GM19463 (cell line): ENCODE measurements around the gene VSIR.

ENCODE experiments used
- ATAC-seq: cut with Tn5 transposase; IDR thresholded peaks from one replicate; pipeline ENCODE4 v1.9.1; 2021; ENCODE audit warnings: mild to moderate bottlenecking, moderate library complexity; ENCODE audit not compliant: unreplicated experiment

The VSIR gene

DNA sequence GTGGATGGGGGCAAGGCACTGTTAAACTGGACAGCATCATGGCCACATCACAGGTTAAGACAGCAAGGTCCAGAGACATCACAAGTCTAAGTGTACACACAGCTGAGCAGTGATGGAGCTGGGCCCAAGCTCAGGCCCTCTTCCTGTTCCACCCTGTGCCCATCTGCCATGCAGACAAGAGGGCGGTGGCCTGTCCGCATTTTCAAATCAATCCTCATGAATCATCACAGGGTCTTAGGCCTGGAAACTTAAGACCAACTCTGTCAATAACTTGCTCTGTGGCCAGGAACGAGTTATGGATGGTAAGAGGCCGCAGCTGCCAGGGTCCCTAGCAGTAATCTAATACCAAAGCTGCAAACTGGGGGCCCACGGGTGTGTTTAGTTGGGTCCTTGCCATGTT lies 56.9 kb downstream of the VSIR start:
- no peak for ATAC-seq

DNA sequence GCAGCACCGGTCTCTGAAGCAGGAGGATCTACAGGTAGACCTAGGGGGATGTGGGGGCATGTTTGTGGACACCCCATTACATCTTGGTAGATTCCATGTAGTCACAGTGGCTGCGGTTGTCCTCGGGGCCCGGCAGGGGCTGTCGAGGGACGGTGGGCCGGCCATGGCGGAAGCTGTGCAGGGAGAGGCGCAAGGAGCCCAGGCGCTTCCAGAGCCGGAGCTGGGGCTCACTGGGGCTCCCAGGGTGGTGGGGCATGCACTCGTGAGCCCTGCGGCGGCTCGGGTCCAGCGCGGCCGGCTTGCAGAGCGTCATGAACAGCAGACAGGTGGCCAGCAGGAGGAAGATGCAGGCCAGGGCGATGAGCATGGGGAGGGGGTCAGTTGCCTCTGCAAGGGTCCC lies 57.5 kb downstream of the VSIR start:
- ATAC-seq, result no peak

DNA sequence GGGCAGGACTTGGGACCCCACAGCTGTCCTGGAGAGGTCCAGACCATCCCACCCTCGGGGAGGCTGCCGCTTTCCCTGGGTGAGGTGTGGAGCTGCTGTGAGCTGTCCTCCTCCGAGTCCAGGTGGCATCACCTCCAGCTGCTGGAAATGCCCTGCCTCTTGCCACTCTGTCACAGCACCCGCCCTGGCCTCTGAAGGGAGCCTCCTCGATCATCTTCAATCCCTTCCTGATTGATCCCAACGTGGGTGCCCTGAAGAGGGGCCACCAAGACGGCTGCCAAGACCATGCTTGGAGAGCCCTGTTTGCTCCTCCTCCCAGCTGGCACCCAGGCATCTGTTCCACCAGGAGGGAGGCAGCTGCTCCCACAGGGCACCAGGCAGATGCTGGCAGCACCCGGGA lies 58.3 kb downstream of the VSIR start:
- no peak for ATAC-seq

DNA sequence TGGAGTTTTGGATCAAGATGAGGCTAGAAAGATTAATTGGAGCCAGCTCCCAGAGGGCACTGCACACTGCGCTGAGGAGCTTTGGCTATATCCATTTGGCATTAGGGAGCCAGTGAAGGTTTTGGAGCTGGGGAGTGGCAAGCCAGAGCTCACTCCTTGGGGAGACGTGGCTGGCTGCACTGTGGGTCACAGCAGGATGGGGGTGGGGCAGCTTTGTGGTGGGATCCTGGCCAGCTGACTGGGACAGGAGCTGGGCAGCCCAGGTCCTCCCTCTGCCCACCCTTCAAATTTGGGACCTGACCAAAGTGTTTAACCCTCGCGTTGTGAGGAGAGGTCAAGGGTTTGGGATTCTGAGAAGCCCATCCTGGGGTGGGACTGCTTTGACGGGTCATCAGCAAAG lies 58.7 kb downstream of the VSIR start:
- no peak for ATAC-seq

DNA sequence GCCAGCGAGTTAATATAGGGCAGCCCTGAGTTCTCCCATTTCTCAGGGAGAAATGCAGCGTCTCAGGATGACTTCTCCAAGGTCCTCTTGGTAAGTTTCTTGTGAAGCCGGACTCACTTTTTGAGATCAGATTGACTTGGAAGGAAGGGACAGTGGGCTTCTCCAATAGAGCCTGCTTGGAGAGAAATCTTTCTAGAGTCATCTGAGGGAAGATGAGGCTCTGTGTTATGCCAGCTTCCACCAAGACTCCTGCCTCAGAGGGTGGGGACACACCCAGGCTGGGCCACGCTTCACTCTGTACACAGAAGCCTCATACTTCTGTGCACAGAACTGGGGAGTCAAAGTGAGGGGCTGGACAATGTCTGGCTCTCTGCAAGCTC lies 59.3 kb downstream of the VSIR start:
- no peak for ATAC-seq

DNA sequence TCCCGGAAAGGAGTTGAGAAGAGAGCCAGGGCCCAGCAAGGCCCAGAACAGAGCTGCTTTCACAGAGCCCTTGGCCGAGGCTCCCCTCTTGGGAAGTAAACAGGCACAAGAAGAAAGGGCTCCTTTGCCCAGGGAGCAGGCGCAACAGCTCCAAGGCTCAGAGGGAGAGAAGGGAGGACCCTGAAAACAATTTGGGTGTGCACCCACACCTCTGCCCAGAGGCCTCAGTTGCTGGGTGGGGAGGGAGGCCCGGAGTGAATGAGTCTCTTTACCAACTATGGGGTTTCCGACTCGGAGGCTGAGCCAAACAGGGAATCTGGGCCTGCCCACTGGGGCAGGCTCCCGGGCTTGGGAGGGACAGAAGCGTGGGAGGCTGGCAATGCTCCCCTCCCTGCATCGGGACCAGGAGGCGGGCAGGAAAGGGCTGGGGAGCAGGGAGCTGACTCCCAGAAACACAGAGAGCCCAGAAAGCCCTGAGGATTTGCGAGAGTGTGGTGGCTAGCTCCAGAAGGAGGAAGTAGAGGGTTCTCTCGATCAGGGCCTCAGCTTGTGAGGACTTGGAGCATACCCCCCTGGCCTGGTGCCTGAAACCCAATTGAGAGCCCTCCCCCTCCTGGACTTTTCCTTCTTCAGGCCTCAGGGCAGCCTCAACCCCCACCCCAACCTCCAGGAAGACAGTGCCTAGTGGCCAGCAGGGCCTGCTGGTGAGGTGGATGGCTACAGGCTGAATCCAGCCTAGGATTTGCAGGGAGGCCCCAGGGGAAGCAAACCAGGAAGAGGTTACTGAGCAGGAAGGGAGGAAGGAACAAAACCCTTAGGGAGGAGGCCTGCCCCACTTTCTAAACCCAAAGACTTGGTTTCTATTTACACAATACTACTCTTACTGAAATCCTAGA lies 59.9 kb downstream of the VSIR start:
- no peak for ATAC-seq

DNA sequence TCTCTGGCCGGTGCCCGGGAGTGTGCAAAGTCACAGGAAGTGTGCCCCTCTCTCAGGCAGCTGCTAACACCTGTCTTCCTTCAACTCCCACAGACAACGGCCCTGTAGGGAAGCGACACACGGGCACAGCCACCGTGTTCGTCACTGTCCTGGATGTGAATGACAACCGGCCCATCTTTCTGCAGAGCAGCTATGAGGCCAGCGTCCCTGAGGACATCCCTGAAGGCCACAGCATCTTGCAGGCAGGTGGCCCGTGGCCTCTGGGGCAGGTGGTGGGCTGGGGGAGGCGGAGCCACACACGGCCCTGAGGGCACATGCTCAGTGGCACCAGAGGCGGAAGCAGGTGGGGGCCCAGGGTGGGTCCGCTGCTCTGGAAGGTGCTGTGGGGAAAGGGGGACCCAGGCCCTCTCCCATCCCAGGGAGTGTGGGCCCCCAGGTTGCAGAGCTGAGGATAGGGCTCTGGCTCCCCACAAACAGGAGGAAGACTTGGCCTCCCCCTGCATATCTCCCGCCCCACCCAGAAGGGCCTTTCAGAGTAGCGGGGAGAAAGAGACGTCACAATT lies 60.7 kb downstream of the VSIR start:
- ATAC-seq, result no peak

DNA sequence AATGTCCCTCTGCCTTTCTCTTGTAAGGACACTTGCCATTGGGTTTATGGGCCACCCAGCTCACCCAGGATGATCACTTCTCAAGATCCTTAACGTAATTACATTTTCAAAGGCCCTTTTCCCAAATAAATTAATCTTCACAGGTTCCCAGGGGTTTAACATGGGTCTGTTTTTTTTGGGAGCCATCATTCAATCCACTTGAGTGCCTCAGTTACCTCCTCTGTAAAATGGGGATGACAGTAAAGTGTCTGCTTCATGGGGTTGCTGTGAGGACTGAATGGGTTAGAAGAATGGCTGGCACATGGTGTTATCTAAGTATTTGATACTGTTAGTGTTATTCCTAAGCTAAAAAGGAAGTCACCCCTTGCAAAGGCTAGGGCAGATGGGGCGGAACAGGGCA lies 61.1 kb downstream of the VSIR start:
- ATAC-seq, result no peak

DNA sequence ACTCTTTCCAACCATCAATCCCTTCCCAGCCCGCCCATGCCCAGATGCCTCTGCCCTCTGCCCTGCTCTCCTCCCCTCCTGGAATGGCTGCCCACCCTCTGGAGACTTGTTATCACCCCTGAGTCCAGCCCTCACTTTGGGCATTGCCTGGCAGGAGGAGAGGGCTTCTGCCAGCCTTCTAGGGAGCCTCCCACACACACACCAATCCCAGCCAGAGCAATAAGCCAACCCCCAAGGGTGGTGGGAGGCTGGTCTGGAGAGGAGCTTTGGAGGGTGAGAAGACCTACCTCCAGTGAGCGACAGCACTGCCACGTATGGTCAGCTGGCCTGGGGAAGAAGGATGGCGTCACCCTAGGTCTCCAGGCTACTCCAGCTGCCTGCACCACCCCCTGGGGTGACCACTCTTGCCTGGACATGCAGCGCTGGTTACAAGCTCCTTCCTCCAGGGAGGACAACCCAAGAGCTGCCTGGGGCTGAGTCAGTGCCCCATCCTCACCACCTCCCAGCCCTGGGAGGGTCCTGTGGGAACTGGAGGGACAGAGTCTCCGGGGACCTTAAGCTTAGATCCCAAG lies 62.2 kb downstream of the VSIR start:
- no peak for ATAC-seq

DNA sequence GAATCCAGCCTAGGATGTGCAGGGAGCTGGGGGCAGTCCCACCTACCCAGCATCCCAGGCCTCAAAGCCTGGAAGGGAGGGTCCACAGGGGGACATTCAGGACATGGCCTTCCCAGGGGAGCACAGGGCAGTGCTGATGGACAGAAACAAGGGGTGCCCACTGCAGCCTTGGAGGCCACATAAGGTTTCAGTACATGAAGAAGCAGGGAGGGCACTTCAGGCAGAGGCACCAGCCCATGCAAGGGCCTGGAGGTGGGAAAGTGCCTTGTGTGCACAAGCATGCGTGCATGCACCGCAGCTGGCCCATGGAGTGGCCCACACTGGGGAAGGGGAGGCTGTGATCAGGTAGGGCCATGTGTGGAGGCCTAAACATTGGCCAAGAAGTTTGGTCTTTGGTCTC lies 62.8 kb downstream of the VSIR start:
- no peak for ATAC-seq

DNA sequence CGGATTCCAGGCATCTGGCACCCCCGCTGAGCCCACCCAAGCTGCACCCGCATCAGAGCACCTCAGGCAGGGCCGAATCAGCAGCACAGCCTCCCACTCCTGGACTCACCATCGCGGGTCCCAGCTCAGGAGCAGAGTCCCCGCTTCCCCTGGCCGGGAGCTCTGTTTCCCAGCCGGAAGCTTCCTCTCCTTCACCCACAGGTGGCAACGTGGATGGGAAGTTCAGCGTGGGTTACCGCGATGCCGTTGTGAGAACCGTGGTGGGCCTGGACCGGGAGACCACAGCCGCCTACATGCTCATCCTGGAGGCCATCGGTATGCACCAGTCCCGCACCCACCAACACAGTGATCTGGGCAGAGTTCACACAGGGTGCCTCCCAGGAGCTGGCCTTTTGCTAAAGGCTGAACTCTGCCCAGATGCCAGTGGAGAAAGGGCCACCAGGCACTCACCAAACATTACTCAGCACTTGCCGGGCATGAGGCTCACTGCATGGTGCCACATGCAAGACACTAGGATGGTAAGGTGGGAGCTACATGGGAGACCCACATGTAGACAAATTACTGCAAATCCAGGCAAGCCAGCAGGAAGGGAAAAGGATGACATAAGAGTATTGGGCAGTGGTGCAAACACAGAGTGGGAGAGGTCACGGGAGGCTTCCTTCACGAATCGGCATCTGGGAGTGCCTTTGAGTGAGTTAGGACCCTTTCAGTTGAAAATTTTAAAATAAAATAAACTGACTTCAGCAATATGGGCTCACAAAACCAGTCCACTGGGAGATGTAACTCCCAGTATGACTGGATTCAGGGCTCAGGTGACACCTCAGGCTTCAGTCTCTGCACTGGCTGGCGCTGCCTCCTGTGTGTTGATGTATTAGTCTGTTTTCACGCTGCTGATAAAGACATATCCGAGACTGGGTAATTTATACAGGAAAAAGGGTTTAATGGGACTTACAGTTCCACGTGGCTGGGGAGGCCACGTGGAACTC lies 64.1 kb downstream of the VSIR start:
- no peak for ATAC-seq

DNA sequence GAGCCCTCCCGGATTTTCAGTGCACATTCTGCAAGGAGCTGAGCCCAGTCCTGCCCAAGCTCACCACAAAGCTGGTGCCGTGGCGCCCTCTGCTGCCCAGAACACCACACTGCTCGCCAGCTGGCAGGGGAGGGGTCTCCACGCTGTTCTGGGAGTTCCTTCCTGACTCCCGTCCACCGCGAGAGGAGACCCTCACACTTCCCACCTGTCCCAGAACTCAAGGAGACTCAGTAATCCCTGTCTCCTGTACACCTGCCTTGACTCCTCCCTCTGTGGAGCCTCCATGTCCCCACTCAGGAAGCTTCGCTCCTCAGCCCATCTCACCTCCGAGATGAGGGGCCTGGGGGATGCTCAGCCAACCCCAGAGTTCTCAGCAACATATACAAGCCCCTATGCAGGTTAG lies 65.0 kb downstream of the VSIR start:
- no peak for ATAC-seq

DNA sequence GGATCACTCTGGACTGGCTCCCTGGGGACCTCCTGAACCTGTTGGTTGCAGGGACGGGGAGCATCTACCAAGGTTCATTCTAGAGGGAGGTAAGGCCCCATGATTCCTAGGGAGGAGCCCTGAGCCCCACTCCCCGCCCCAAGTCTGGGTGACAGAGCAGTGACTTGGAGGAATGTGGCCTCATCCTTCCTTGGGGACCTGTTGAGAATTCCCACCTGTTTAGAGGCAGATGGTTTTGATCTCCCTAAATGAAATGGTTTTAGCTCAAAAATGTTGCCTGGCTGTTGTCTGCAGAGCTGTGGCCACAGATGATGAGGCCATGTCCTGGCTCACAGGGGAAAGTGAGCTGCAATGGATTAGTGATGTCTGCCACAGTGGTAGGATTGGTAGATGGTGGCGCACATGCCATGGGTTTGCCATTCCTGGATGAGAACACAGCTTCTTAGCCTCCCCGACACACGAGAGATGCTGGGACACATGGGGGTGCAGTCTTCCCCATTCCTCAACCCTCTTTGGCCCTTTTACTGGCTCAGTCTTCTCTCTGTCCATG lies 66.0 kb downstream of the VSIR start:
- ATAC-seq, result no peak

DNA sequence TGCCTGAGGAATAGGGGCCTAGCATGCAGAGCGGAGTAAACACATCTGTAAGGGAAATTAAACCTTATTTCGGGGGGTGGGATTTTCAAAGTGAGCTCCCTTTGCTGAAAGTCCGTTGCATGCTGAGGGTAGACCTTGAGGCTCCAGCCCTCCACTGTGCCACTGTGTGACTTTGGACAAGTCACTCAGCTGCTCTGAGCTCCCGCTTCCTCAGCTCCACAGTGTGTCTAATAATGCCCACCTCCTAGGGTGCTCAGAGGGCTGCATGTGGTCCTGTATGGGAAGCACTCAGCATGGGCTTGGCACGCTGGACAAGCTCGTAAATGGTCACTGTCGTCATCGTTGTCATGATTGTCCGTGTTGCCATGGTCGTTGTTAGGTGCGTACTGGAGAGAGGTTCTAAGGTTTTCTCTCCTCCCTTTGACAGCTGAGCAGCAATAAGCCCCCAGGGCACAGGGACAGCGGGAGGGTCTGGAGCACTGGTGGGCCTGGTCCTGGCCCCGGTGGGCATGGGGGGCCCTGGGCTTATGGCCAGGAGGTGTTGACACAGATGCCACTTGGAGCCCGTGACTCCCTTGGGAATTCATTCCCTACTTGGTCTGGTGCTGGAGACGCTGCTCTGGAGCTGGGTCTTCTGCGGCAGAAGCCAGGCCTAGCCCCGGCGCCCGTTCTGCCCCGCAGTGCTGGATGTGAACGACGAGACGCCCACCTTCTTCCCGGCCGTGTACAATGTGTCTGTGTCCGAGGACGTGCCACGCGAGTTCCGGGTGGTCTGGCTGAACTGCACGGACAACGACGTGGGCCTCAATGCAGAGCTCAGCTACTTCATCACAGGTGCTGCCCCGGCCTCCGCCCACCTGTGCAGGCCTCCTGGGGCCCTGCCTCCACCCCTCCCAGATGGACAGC lies 66.9 kb downstream of the VSIR start:
- ATAC-seq, result no peak

DNA sequence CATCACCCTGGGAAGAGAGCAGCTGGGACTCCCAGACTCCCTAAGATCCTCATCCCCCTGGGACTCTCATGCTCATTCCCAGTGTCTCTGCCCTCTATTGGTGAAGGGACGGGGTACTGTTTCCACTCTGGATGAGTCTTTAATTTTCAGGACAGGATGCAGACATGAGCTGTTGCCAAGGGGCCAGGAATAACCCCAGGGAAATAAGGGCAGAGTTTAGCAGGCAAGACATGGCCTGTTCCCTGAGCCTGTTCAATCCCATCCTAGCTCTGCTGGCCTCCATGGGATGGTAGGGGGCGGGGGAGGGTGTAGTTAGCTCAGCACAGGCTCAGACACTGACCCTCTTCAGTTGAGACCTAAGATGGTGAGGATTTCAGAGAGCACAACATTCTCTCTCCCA lies 67.7 kb downstream of the VSIR start:
- ATAC-seq, result no peak

DNA sequence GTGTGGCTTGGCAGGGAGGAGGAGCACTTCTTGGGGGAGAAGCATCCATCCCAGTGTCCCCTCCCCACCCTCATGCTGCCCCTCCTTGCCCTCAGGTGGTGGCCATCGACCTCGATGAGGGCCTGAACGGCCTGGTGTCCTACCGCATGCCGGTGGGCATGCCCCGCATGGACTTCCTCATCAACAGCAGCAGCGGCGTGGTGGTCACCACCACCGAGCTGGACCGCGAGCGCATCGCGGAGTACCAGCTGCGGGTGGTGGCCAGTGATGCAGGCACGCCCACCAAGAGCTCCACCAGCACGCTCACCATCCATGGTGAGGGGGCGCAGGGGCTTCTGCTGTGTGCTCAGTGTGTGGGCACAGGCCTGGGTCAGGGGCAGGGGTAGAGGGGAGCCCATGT lies 68.5 kb downstream of the VSIR start:
- no peak for ATAC-seq

DNA sequence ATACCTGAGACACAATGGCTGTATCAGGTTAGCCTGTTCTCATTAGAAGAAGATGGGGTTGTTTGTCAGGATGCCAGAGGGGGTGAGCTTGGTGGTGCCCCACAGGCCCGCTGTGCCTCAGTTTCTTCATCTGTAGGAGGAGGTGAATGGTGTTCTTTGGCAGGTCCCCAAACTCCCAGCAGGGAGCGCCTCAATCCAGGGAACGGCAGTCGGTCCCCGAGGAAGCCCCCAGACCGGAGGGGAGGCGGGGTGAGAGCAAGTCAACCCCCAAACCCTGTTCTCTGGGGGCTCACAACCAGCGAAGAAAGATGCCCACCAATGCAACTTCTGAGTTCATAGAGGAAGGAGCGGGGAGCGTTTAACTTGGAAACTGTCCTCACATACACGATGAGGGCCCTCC lies 69.7 kb downstream of the VSIR start:
- ATAC-seq, result no peak

DNA sequence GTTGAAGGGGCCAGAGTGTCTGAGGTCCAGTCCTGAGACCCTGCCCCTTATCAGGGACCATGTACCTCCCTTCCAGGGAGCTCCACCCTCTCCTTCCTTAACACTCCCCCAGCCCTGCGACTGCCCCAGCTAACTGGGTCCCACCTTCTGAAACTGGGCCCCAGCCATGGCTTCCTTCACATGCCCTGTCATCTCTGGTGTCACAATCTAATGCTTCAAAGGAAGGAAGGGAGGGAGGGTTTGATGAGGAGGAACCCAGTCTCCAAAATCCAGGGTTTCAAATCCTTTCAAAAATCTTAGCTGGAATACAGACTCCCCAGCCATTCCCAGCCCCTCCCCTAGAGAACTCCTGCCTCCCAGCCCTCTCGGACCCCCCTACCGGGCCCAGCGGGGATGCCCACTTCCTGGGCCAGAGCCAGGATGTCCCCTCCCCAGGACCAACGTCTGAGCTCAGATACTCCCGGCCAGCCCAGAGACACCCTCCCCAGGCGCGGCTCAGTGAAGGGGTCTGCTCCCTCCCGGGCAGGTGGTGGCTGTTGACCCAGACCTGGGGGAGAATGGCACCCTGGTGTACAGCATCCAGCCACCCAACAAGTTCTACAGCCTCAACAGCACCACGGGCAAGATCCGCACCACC lies 71.7 kb downstream of the VSIR start:
- no peak for ATAC-seq

DNA sequence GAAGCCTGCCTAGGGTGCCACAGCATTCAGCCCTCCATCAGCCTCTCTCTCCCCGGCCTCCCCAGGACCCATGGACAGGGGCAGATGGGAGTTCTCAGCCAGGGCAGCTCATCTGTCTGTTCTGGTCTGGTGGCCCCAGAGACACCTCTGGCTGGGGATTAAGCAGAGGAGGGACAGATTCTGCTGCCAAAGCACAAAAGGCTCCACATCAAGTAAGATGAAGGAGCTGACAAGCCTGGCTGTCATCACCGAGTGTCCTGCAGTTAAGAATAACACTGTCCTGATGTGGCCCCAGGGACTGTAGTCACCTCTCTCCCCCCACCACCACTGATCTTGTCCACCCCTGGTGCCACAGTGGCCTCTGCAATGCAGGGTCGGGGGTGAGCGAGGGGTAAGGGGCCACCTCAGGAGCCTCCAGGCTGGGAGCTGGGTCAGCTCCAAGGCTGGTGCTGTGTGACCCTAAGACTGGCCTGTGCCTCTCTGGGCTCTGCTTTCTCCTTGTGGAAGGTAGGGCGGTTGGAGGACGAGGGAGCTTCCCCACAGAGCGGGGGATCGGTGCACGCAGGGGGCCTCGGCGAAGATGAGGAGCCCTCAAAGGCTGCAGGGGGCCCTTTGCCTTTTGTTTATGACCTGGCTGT lies 72.5 kb downstream of the VSIR start:
- ATAC-seq, result no peak
